AG09319 (cell line): ENCODE data around the gene RPS10.

Experiments
- DNase-seq: peaks from one replicate; pipeline ENCODE4 v3.0.0-alpha.2; 2010; ENCODE audit warnings: low read depth; ENCODE audit errors: extremely low read depth
- CTCF ChIP-seq: IDR thresholded peaks from 2 replicates; pipeline ENCODE4 v1.5.1; 2011; ENCODE audit warnings: low read depth, mild to moderate bottlenecking, inconsistent platforms, low read length, moderate library complexity

RPS10 gene

GRCh38 chr6:34466242-34467185 is 40.6 kb upstream of the RPS10 start:
- DNase-seq, result no peak
- no peak for TF ChIP-seq CTCF

- no peak for DNase-seq
Observed at GRCh38 chr6:34465531-34466241, 39.8 kb upstream of the RPS10 start, which contains the start of gene PACSIN1. PACSIN1 (plus strand) TSS chr6:34466076; CDS start chr6:34526306, 60,230 bp downstream.

GRCh38 chr6:34463849-34464248 is 38.0 kb upstream of the RPS10 start:
- DNase-seq, result no peak
- no peak for TF ChIP-seq CTCF

More at GRCh38 chr6:34465531-34466241, 39.8 kb upstream of the RPS10 start, which contains the start of gene PACSIN1:
- TF ChIP-seq CTCF, result no peak

GRCh38 chr6:34463299-34463698 is 37.4 kb upstream of the RPS10 start:
- no peak for DNase-seq
- TF ChIP-seq CTCF, result no peak

GRCh38 chr6:34462551-34462971 is 36.7 kb upstream of the RPS10 start:
- no peak for TF ChIP-seq CTCF
- DNase-seq, result no peak

GRCh38 chr6:34462010-34462409 is 36.1 kb upstream of the RPS10 start:
- DNase-seq, result no peak
- no peak for TF ChIP-seq CTCF
